ENCODE results near the gene APOBEC3H.

- TF ChIP-seq, protein P1, sequence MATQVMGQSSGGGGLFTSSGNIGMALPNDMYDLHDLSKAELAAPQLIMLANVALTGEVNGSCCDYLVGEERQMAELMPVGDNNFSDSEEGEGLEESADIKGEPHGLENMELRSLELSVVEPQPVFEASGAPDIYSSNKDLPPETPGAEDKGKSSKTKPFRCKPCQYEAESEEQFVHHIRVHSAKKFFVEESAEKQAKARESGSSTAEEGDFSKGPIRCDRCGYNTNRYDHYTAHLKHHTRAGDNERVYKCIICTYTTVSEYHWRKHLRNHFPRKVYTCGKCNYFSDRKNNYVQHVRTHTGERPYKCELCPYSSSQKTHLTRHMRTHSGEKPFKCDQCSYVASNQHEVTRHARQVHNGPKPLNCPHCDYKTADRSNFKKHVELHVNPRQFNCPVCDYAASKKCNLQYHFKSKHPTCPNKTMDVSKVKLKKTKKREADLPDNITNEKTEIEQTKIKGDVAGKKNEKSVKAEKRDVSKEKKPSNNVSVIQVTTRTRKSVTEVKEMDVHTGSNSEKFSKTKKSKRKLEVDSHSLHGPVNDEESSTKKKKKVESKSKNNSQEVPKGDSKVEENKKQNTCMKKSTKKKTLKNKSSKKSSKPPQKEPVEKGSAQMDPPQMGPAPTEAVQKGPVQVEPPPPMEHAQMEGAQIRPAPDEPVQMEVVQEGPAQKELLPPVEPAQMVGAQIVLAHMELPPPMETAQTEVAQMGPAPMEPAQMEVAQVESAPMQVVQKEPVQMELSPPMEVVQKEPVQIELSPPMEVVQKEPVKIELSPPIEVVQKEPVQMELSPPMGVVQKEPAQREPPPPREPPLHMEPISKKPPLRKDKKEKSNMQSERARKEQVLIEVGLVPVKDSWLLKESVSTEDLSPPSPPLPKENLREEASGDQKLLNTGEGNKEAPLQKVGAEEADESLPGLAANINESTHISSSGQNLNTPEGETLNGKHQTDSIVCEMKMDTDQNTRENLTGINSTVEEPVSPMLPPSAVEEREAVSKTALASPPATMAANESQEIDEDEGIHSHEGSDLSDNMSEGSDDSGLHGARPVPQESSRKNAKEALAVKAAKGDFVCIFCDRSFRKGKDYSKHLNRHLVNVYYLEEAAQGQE (IDR thresholded peaks at IDR 0.05; ENCODE audit: insufficient read depth in 1 of 2, low read depth in 2 of 2, low read length in 2 of 2) = no peak
- TF ChIP-seq POLR2AphosphoS5 (IDR thresholded peaks at IDR 0.05; ENCODE audit: low read depth, low read length) = no peak
- TF ChIP-seq TAF1 (IDR thresholded peaks at IDR 0.05; ENCODE audit: borderline replicate concordance, insufficient read depth, low read length) = no peak
Measured at GRCh38 chr22:39148727-39149535, 51.9 kb downstream of the APOBEC3H start.
